ENCODE results near the gene ARAP3. TPM values are rescaled to one million over a fixed set of nuclear protein-coding genes. Genes with fewer than 3 reads are reported as not detected.

The ARAP3 gene
- total and polyA plus RNA-seq, 9 of the 15 experiments (the other 6 are each of a cell fraction or from before 2014, with no cell fraction given) = 0.83 to 25.7 (median 6.4) TPM

DNA sequence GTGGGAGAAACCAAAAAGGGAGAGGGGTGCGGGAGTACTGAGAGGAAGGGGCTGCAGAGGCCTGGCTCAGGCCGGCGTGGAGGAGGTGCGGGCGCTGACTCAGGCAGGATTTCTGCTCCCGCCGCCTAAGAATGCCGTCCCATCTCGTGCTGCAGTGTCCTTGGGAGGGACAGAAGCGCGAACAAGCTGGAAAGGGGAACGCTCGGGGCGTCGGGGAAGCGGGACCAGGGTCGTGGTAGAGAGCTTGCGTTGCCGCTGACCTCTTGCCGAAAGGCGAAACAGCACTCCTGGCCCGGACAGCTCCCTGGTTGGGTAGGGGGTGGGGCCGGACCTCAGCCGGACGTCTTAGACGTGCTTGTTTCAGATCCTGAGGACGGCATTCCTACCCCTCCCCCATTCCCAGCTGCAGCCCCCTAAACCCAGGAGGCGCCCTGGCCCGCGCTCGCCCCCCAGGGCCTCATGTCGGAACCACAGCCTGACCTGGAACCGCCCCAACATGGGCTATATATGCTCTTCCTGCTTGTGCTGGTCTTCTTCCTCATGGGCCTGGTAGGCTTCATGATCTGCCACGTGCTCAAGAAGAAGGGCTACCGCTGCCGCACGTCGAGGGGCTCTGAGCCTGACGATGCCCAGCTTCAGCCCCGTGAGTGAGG is 44.1 kb downstream of the ARAP3 start (continued):
- TF ChIP-seq, protein P1, sequence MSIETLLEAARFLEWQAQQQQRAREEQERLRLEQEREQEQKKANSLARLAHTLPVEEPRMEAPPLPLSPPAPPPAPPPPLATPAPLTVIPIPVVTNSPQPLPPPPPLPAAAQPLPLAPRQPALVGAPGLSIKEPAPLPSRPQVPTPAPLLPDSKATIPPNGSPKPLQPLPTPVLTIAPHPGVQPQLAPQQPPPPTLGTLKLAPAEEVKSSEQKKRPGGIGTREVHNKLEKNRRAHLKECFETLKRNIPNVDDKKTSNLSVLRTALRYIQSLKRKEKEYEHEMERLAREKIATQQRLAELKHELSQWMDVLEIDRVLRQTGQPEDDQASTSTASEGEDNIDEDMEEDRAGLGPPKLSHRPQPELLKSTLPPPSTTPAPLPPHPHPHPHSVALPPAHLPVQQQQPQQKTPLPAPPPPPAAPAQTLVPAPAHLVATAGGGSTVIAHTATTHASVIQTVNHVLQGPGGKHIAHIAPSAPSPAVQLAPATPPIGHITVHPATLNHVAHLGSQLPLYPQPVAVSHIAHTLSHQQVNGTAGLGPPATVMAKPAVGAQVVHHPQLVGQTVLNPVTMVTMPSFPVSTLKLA (conservative IDR thresholded peaks at IDR 0.05) = peak; percentile 84 to 86
- TF ChIP-seq POLR2B (IDR thresholded peaks at IDR 0.05; ENCODE audit: low read depth, partially characterized antibody) = no peak
- TF ChIP-seq NR3C1 (CRISPR knock-in tag; IDR thresholded peaks at IDR 0.05) = peak; percentile 89
- TF ChIP-seq ZNF589 (CRISPR knock-in tag; IDR thresholded peaks at IDR 0.05; ENCODE audit: low read depth) = no peak
- TF ChIP-seq EHMT2 (IDR thresholded peaks at IDR 0.05) = peak; percentile 95
- TF ChIP-seq MXI1 (IDR thresholded peaks at IDR 0.05; ENCODE audit: low read depth, low read length) = 0 out of 2 replicates have a peak, but pooled peaks have one; percentile 20
- 0 out of 4 replicates have a peak, but pooled peaks of 1 of the 2 experiments have one; percentile 25 for TF ChIP-seq TRIM24 (IDR thresholded peaks at IDR 0.05)
- TF ChIP-seq, protein P2, sequence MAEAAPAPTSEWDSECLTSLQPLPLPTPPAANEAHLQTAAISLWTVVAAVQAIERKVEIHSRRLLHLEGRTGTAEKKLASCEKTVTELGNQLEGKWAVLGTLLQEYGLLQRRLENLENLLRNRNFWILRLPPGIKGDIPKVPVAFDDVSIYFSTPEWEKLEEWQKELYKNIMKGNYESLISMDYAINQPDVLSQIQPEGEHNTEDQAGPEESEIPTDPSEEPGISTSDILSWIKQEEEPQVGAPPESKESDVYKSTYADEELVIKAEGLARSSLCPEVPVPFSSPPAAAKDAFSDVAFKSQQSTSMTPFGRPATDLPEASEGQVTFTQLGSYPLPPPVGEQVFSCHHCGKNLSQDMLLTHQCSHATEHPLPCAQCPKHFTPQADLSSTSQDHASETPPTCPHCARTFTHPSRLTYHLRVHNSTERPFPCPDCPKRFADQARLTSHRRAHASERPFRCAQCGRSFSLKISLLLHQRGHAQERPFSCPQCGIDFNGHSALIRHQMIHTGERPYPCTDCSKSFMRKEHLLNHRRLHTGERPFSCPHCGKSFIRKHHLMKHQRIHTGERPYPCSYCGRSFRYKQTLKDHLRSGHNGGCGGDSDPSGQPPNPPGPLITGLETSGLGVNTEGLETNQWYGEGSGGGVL (CRISPR knock-in tag; IDR thresholded peaks at IDR 0.05) = no peak
- TF ChIP-seq, protein P3, sequence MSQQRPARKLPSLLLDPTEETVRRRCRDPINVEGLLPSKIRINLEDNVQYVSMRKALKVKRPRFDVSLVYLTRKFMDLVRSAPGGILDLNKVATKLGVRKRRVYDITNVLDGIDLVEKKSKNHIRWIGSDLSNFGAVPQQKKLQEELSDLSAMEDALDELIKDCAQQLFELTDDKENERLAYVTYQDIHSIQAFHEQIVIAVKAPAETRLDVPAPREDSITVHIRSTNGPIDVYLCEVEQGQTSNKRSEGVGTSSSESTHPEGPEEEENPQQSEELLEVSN (IDR thresholded peaks at IDR 0.05; ENCODE audit: borderline replicate concordance in 1 of 2, extremely low read depth in 1 of 2, insufficient read depth in 1 of 2, insufficient read length in 1 of 2, low read depth in 1 of 2, low read length in 1 of 2, poor library complexity in 1 of 2, severe bottlenecking in 1 of 2) = peak in 1 of 2 experiments; percentile 50
- no peak; the same call in 1 of the 2 replicates for TF ChIP-seq SP1 (CRISPR knock-in tag; IDR thresholded peaks at IDR 0.05)
- TF ChIP-seq KAT7 (CRISPR knock-in tag; IDR thresholded peaks at IDR 0.05; ENCODE audit: borderline replicate concordance) = no peak
- no peak for TF ChIP-seq EZH2 (IDR thresholded peaks at IDR 0.05; ENCODE audit: borderline replicate concordance, low read depth, low read length)
- TF ChIP-seq, protein P4, sequence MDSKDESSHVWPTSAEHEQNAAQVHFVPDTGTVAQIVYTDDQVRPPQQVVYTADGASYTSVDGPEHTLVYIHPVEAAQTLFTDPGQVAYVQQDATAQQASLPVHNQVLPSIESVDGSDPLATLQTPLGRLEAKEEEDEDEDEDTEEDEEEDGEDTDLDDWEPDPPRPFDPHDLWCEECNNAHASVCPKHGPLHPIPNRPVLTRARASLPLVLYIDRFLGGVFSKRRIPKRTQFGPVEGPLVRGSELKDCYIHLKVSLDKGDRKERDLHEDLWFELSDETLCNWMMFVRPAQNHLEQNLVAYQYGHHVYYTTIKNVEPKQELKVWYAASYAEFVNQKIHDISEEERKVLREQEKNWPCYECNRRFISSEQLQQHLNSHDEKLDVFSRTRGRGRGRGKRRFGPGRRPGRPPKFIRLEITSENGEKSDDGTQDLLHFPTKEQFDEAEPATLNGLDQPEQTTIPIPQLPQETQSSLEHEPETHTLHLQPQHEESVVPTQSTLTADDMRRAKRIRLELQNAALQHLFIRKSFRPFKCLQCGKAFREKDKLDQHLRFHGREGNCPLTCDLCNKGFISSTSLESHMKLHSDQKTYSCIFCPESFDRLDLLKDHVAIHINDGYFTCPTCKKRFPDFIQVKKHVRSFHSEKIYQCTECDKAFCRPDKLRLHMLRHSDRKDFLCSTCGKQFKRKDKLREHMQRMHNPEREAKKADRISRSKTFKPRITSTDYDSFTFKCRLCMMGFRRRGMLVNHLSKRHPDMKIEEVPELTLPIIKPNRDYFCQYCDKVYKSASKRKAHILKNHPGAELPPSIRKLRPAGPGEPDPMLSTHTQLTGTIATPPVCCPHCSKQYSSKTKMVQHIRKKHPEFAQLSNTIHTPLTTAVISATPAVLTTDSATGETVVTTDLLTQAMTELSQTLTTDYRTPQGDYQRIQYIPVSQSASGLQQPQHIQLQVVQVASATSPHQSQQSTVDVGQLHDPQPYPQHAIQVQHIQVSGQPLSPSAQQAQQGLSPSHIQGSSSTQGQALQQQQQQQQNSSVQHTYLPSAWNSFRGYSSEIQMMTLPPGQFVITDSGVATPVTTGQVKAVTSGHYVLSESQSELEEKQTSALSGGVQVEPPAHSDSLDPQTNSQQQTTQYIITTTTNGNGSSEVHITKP (IDR thresholded peaks at IDR 0.05; ENCODE audit: partially characterized antibody) = peak; percentile 83
- 0 out of 2 replicates have a peak, but pooled peaks have one; percentile 24 for TF ChIP-seq KLF1 (tag; IDR thresholded peaks at IDR 0.05)
- no peak for TF ChIP-seq ETV6 (IDR thresholded peaks at IDR 0.05; ENCODE audit: borderline replicate concordance in 1 of 2, low read depth in 2 of 2, low read length in 1 of 2)
- TF ChIP-seq ETV6 (CRISPR knock-in tag; IDR thresholded peaks at IDR 0.05; ENCODE audit: borderline replicate concordance) = no peak
- no peak for TF ChIP-seq MAFK (IDR thresholded peaks at IDR 0.05; ENCODE audit: low read length)
- peak; percentile 51; the same call in 1 of the 2 replicates for TF ChIP-seq NR2C2 (CRISPR knock-in tag; IDR thresholded peaks at IDR 0.05)
- TF ChIP-seq NR2C2 (tag; IDR thresholded peaks at IDR 0.05) = peak; percentile 42; the same call in 1 of the 2 replicates

Measured in K562 (cell line).